Mucosa of gallbladder (tissue), 1 donor: ENCODE results near the gene CORO2B. TPM values are rescaled to one million over a fixed set of nuclear protein-coding genes. Genes with fewer than 3 reads are reported as not detected.

Experiments
- DNase-seq: peaks from one replicate; pipeline ENCODE4 v3.0.0-alpha.2; 2020; ENCODE audit warnings: low spot score
- total RNA-seq: library from RNA; stranded (reverse); gene quantifications from one replicate; pipeline ENCODE4 v1.2.1, GENCODE V29; 2021
- donor health status: DM: no; HTN: no; CAD: no.

CORO2B gene
- total RNA-seq, 1 donor from 2014 or later, result 2.9 TPM

DNA sequence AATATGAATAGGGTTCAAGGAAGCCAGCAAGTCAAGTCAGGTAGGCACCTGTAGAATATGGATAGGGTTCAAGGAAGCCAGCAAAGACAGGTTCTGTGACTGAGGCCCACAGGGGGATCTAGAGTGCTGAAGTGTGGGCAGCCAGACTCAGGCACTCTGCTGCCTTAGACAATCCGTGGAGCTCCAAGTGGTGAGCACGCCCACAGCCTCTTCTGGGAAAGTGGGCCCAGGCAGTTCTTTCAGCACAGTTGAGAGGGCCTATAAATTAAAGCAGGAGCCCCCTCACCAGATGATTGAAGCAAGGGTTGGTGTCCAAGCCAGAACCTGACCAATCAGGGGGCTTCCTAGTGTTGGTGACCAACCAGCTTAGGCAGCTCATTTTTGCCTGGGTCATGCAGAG lies 190.9 kb downstream of the CORO2B start:
- peak; percentile 2 for DNase-seq

GRCh38 chr15:68770216-68770615 lies 191.4 kb downstream of the CORO2B start:
- no peak for DNase-seq

GRCh38 chr15:68773036-68773435 lies 194.2 kb downstream of the CORO2B start:
- no peak for DNase-seq

- DNase-seq, result no peak
Observed at GRCh38 chr15:68774120-68774519, 195.3 kb downstream of the CORO2B start.

DNA sequence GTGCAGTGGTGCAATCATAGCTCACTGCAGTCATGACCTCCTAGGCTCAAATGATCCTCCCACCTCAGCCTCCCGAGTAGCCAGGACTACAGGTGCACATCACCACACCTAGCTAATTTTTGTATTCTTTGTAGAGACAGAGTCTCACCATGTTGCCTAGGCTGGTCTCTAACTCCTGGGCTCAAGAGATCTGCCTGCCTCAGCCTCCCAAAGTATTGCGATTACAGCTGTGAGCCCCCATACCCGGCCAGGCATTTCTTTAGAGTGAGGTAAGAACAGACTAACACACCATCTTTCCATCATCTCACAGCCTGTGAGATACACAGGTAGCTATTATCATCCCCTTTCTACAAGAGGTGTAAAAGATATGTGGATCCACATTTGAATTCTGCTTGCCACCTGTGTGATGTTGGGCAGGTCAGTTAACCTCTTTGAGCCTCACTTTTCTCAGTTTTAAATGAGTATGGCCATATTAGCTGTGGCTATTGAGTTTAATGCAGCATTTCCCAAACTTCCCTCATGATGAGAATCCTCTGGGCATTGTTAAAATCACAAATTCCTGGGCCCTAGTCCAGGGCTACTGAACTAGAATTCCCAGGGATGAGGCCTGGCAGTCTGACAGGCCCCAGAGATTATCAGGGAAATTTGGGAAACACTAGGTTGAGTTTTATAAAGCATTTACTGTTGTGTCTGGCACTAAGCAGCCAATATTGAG lies 195.9 kb downstream of the CORO2B start:
- peak; percentile 34 for DNase-seq

- no peak for DNase-seq
Observed at GRCh38 chr15:68775236-68775577, 196.4 kb downstream of the CORO2B start.

DNA sequence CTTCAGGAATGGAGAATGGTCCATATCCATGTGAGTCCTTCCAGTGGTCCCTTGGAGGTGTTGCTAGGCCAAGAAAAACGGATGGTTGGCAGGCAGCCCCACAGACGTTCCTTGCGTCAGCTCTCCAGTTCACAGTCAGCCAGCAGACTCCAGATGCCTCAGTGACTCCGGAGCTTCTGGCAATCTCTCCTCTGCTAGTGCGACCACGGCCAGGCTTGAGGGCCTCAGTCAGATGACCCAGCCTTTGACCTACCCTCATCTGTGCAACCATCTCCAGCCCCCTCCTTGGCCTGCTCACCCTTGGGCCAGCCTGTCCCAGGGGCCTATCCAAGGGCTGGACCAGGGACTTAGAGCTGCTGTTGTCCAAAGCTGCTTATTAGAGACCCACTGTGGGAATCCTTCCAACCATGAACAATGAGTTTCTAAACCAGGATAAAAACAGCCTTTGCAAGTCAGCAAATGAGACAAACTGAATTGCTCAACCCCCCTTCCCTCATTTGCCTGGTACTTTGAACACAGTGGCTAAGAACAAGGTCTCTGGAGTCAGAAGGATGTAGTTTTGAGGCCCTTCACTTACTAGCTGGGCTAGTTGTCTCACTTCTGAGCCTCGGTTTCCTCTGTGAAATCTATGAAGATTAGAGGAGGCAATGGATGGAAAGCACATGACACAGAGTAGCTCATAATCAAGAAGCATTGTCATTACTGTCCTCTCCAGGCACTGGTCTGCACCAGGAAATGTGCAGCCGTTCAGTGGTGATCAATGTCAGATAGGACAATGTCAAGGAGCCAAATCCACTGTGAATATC lies 197.1 kb downstream of the CORO2B start:
- peak; percentile 86 for DNase-seq

DNA sequence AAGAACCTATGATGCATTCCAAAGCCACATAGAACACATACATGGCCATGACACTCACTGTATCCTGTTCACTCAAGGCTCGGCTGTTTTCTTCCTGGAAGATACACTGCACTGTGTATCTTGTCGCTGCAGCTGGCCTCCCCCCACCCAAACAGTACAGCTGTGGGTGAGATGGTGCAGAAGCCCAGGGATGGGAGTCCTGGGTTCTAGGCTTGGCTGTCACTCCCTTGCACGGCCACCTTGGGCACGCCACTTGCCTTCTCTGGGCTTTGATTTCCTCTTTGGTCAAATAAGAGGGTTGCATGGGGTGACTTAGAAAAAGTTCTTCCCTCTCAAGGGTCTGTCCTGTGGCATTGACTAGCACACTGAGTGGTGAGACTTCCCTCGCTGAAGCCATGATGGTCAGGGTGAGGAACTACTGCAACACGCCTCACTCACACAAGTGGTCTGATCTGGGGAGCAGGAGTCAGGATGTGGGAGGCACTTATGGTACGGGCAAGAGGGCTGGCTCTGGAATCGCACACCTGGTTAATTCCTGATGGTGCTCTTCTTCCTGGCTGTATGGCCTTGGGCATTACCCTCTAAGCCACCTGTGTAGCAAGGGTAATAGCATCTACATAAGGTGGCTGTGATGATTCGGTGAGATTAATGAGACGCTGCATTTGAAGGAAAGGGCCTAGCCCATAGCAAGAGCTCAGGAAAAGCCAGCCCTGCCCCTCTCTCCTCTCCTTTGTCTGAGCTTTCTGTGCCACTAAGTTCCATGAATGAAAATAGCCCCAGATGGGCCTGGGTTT lies 197.9 kb downstream of the CORO2B start:
- DNase-seq, result no peak

Other genes with a start within 250 kb of the CORO2B start
- gene ITGA11, start 146.8 kb upstream of the CORO2B start, total RNA-seq, result 2.6 TPM
- gene ANP32A, start 241.9 kb downstream of the CORO2B start, total RNA-seq, result 101 TPM